HepG2 (cell line): ENCODE results near the gene PIP4K2C. TPM values are rescaled to one million over a fixed set of nuclear protein-coding genes. Genes with fewer than 3 reads are reported as not detected.

ENCODE experiments used
- BORCS8-MEF2B ChIP-seq: sonication (generic); formaldehyde crosslinking; IDR thresholded peaks from 2 replicates; pipeline ENCODE4 v1.8.0; 2022; ENCODE audit warnings: mild to moderate bottlenecking, missing genetic modification reagents
- DR1 ChIP-seq: sonication (generic); formaldehyde crosslinking; IDR thresholded peaks from 2 replicates; pipeline ENCODE4 v1.8.0; 2021; ENCODE audit warnings: mild to moderate bottlenecking, missing genetic modification reagents, inconsistent platforms
- GZF1 ChIP-seq: sonication (generic); formaldehyde crosslinking; IDR thresholded peaks from 2 replicates; pipeline ENCODE4 v1.5.1; 2020; ENCODE audit warnings: mild to moderate bottlenecking, missing genetic modification reagents
- HNF1B ChIP-seq: sonication (generic); formaldehyde crosslinking; IDR thresholded peaks from 2 replicates; pipeline ENCODE4 v1.5.1; 2020; ENCODE audit warnings: mild to moderate bottlenecking, moderate library complexity, missing genetic modification reagents
- HOXA3 ChIP-seq: sonication (generic); formaldehyde crosslinking; IDR thresholded peaks from 2 replicates; pipeline ENCODE4 v1.5.0; 2020; ENCODE audit warnings: missing genetic modification reagents
- KMT2B ChIP-seq: IDR thresholded peaks from 2 replicates; pipeline ENCODE4 v1.6.1; 2016; ENCODE audit warnings: missing genetic modification reagents, missing compliant biosample characterization
- PRMT3 ChIP-seq: sonication (generic); formaldehyde crosslinking; IDR thresholded peaks from 2 replicates; pipeline ENCODE4 v1.8.1; 2022; ENCODE audit warnings: low read depth, mild to moderate bottlenecking, moderate library complexity, missing genetic modification reagents, borderline replicate concordance
- RBFOX2 ChIP-seq: fragments of 200-400 bp; formaldehyde crosslinking; IDR thresholded peaks from 2 replicates; pipeline ENCODE4 v1.6.1; 2017; ENCODE audit warnings: low read depth, mild to moderate bottlenecking, low read length
- RBM39 ChIP-seq: fragments of 200-400 bp; formaldehyde crosslinking; IDR thresholded peaks from one replicate; pipeline ENCODE4 v1.6.1; 2018; ENCODE audit warnings: antibody characterized with exemption, mild to moderate bottlenecking, low read depth, low read length; ENCODE audit not compliant: poor library complexity, severe bottlenecking
- TAF1 ChIP-seq: sonication (generic); formaldehyde crosslinking; IDR thresholded peaks from 2 replicates; pipeline ENCODE4 v1.4.0; 2020; ENCODE audit warnings: missing genetic modification reagents
- TEAD3 ChIP-seq: optimal IDR thresholded peaks from 2 replicates; pipeline ENCODE3; 2016; ENCODE audit warnings: borderline replicate concordance
- ZBTB7A ChIP-seq: sonication (generic); formaldehyde crosslinking; IDR thresholded peaks from 2 replicates; pipeline ENCODE4 v1.8.0; 2022; ENCODE audit warnings: mild to moderate bottlenecking, missing genetic modification reagents
- ZFAT ChIP-seq: sonication (generic); formaldehyde crosslinking; conservative IDR thresholded peaks from 2 replicates; pipeline ENCODE4 v1.8.1; 2023; ENCODE audit warnings: missing genetic modification reagents, inconsistent platforms
- ZNF275 ChIP-seq: sonication (generic); formaldehyde crosslinking; IDR thresholded peaks from 2 replicates; pipeline ENCODE4 v1.8.0; 2022; ENCODE audit warnings: missing genetic modification reagents, mild to moderate bottlenecking, inconsistent platforms, borderline replicate concordance
- ZNF44 ChIP-seq: sonication (generic); formaldehyde crosslinking; IDR thresholded peaks from 2 replicates; pipeline ENCODE4 v1.5.1; 2020; ENCODE audit warnings: mild to moderate bottlenecking, missing genetic modification reagents
- ZNF543 ChIP-seq: sonication (generic); formaldehyde crosslinking; IDR thresholded peaks from 2 replicates; pipeline ENCODE4 v1.4.0; 2020; ENCODE audit warnings: mild to moderate bottlenecking, missing genetic modification reagents
- polyA plus RNA-seq, 8 experiments: library from polyadenylated mRNA; depleted of rRNA in 3 of 8; stranded (reverse) in 7 of 8; unstranded in 1 of 8; fragments of >200 nt; fragmentation: Illumina TruSeq in 4 of 8; extraction: Trizol in 4 of 8; gene quantifications; 2 replicates each; pipeline versions ENCODE4 v1.2.1 to v1.2.3, GENCODE V29; 2011 to 2016; ENCODE audit warnings: low read depth in 4 of 8, missing spikeins in 1 of 8, mixed read lengths in 1 of 8; ENCODE audit not compliant: insufficient read depth in 1 of 8
- total RNA-seq, 5 experiments: library from RNA; depleted of rRNA; stranded (reverse); fragments of >200 nt; fragmentation: Illumina TruSeq; extraction: Trizol; gene quantifications; 2 replicates each; pipeline ENCODE4 v1.2.3, GENCODE V29; 2016; ENCODE audit warnings: low read depth in 1 of 5
- TF ChIP-seq, protein P1 (sequence below): sonication (generic); formaldehyde crosslinking; IDR thresholded peaks from 2 replicates; pipeline ENCODE4 v1.9.0; 2021; ENCODE audit warnings: missing genetic modification reagents, borderline replicate concordance
- TF ChIP-seq, protein P2 (sequence below): sonication (generic); formaldehyde crosslinking; IDR thresholded peaks from 2 replicates; pipeline ENCODE4 v1.4.0; 2020; ENCODE audit warnings: missing genetic modification reagents
- TF ChIP-seq, protein P3 (sequence below): sonication (generic); formaldehyde crosslinking; IDR thresholded peaks from 2 replicates; pipeline ENCODE4 v1.9.0; 2021; ENCODE audit warnings: missing genetic modification reagents, borderline replicate concordance

The PIP4K2C gene
- total and polyA plus RNA-seq, 2 of the 13 experiments (the other 11 are each of a cell fraction or from before 2014, with no cell fraction given): 23.3 to 26.4 TPM

- TF ChIP-seq, protein P1, sequence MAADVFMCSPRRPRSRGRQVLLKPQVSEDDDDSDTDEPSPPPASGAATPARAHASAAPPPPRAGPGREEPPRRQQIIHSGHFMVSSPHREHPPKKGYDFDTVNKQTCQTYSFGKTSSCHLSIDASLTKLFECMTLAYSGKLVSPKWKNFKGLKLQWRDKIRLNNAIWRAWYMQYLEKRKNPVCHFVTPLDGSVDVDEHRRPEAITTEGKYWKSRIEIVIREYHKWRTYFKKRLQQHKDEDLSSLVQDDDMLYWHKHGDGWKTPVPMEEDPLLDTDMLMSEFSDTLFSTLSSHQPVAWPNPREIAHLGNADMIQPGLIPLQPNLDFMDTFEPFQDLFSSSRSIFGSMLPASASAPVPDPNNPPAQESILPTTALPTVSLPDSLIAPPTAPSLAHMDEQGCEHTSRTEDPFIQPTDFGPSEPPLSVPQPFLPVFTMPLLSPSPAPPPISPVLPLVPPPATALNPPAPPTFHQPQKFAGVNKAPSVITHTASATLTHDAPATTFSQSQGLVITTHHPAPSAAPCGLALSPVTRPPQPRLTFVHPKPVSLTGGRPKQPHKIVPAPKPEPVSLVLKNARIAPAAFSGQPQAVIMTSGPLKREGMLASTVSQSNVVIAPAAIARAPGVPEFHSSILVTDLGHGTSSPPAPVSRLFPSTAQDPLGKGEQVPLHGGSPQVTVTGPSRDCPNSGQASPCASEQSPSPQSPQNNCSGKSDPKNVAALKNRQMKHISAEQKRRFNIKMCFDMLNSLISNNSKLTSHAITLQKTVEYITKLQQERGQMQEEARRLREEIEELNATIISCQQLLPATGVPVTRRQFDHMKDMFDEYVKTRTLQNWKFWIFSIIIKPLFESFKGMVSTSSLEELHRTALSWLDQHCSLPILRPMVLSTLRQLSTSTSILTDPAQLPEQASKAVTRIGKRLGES (CRISPR knock-in tag): no peak
- no peak for TF ChIP-seq ZNF44
- TF ChIP-seq, protein P2, sequence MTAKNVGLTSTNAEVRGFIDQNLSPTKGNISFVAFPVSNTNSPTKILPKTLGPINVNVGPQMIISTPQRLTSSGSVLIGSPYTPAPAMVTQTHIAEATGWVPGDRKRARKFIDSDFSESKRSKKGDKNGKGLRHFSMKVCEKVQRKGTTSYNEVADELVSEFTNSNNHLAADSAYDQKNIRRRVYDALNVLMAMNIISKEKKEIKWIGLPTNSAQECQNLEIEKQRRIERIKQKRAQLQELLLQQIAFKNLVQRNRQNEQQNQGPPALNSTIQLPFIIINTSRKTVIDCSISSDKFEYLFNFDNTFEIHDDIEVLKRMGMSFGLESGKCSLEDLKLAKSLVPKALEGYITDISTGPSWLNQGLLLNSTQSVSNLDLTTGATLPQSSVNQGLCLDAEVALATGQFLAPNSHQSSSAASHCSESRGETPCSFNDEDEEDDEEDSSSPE (CRISPR knock-in tag): peak; percentile 41; the same call in 1 of the 2 replicates
- no peak for TF ChIP-seq ZNF275 (CRISPR knock-in tag)
- TF ChIP-seq TEAD3: peak; percentile 50
- peak; percentile 89 for TF ChIP-seq HOXA3 (CRISPR knock-in tag)
- no peak for TF ChIP-seq HNF1B (CRISPR knock-in tag)
- TF ChIP-seq ZFAT (CRISPR knock-in tag): no peak
- peak; percentile 45; the same call in 1 of the 2 replicates for TF ChIP-seq RBFOX2
- no peak for TF ChIP-seq ZNF543 (CRISPR knock-in tag)
- TF ChIP-seq BORCS8-MEF2B: 0 out of 2 replicates have a peak, but pooled peaks have one; percentile 19
- TF ChIP-seq DR1 (CRISPR knock-in tag): no peak
- 0 out of 2 replicates have a peak, but pooled peaks have one; percentile 60 for TF ChIP-seq GZF1
- TF ChIP-seq ZBTB7A (CRISPR knock-in tag): peak; percentile 36
- TF ChIP-seq TAF1: peak; percentile 41; the same call in 1 of the 2 replicates
- peak; percentile 21; the same call in 1 of the 2 replicates for TF ChIP-seq KMT2B
- TF ChIP-seq, protein P3, sequence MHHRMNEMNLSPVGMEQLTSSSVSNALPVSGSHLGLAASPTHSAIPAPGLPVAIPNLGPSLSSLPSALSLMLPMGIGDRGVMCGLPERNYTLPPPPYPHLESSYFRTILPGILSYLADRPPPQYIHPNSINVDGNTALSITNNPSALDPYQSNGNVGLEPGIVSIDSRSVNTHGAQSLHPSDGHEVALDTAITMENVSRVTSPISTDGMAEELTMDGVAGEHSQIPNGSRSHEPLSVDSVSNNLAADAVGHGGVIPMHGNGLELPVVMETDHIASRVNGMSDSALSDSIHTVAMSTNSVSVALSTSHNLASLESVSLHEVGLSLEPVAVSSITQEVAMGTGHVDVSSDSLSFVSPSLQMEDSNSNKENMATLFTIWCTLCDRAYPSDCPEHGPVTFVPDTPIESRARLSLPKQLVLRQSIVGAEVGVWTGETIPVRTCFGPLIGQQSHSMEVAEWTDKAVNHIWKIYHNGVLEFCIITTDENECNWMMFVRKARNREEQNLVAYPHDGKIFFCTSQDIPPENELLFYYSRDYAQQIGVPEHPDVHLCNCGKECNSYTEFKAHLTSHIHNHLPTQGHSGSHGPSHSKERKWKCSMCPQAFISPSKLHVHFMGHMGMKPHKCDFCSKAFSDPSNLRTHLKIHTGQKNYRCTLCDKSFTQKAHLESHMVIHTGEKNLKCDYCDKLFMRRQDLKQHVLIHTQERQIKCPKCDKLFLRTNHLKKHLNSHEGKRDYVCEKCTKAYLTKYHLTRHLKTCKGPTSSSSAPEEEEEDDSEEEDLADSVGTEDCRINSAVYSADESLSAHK (CRISPR knock-in tag): no peak
- TF ChIP-seq PRMT3 (CRISPR knock-in tag): peak; percentile 65; the same call in 1 of the 2 replicates
- no peak for TF ChIP-seq RBM39
These were observed 15.0 kb upstream of the PIP4K2C start (continued) for GRCh38 chr12:57575771-57576612.
